Smooth muscle cell (in vitro differentiated cells): Measurements from ENCODE around the gene PRKX. TPM values are rescaled to one million over a fixed set of nuclear protein-coding genes. Genes with fewer than 3 reads are reported as not detected.
"Not testable (repeated sequence)": the region's sequence is repeated elsewhere in the genome, so short reads cannot be mapped to it uniquely, and the experiment has no call there.

Source experiments
- DNase-seq: peaks from one replicate; lab custom pipeline; 2025; ENCODE audit not compliant: unreplicated experiment; lab: John Stamatoyannopoulos, UW
- H2AFZ ChIP-seq: fragments of 200-600 bp; sonication (generic); 2 replicates; pipeline ENCODE4 v1.6.0; 2016; ENCODE audit warnings: antibody characterized with exemption, low read depth, mild to moderate bottlenecking
- H3F3A ChIP-seq: fragments of 200-600 bp; sonication (generic); 2 replicates; pipeline ENCODE4 v1.6.0; 2017; ENCODE audit warnings: antibody characterized with exemption, low read depth
- H3K27ac ChIP-seq: fragments of 200-600 bp; sonication (generic); 2 replicates; pipeline ENCODE4 v1.5.1; 2016; ENCODE audit warnings: low read depth, mild to moderate bottlenecking
- H3K27me3 ChIP-seq: fragments of 200-600 bp; sonication (generic); 2 replicates; pipeline ENCODE4 v1.6.1; 2016; ENCODE audit warnings: low read depth, mild to moderate bottlenecking
- H3K36me3 ChIP-seq: fragments of 200-600 bp; sonication (generic); 2 replicates; pipeline ENCODE4 v1.5.1; 2016; ENCODE audit warnings: low read depth
- H3K4me1 ChIP-seq: fragments of 200-600 bp; sonication (generic); 2 replicates; pipeline ENCODE4 v1.5.1; 2016; ENCODE audit warnings: low read depth
- H3K4me2 ChIP-seq: fragments of 200-600 bp; sonication (generic); 2 replicates; pipeline ENCODE4 v1.6.0; 2016; ENCODE audit warnings: mild to moderate bottlenecking
- H3K4me3 ChIP-seq: fragments of 200-600 bp; sonication (generic); 2 replicates; pipeline ENCODE4 v1.5.1; 2016; ENCODE audit warnings: mild to moderate bottlenecking
- H3K79me2 ChIP-seq: fragments of 200-600 bp; sonication (generic); 2 replicates; pipeline ENCODE4 v1.6.0; 2016; ENCODE audit warnings: low read depth, mild to moderate bottlenecking
- H3K9ac ChIP-seq: fragments of 200-600 bp; sonication (generic); 2 replicates; pipeline ENCODE4 v1.6.0; 2016; ENCODE audit warnings: low read depth
- H3K9me3 ChIP-seq: fragments of 200-600 bp; sonication (generic); replicated peaks from 2 replicates; pipeline ENCODE4 v1.5.1; 2016; ENCODE audit warnings: low read depth
- H4K20me1 ChIP-seq: fragments of 200-600 bp; sonication (generic); 2 replicates; pipeline ENCODE4 v1.6.0; 2016; ENCODE audit warnings: low read depth
- whole genome bisulfite sequencing: methylation state at CpG from one replicate; pipeline ENCODE4 v1.1.7; 2016; ENCODE audit warnings: low lambda C conversion rate; 5-methylcytosine and 5-hydroxymethylcytosine counted together
- polyA plus RNA-seq: library from polyadenylated mRNA; unstranded; fragments of >200 nt; fragmentation: Nextera tagmentation; extraction: Ambion mirVana; gene quantifications from 2 replicates; pipeline ENCODE4 v1.2.1, GENCODE V29; 2016
- total RNA-seq: library from RNA; depleted of rRNA; stranded (reverse); fragments of >200 nt; gene quantifications from 2 replicates; pipeline ENCODE4 v1.2.3, GENCODE V29; 2014
- TF ChIP-seq, protein P1 (sequence below): fragments of 200-600 bp; sonication (generic); IDR thresholded peaks from 2 replicates; pipeline ENCODE4 v1.5.1; 2017; ENCODE audit warnings: borderline replicate concordance, mild to moderate bottlenecking, antibody characterized with exemption; ENCODE audit not compliant: insufficient read depth, poor library complexity, severe bottlenecking

PRKX gene
- total and polyA plus RNA-seq, 2 experiments from 2014 or later = 9.5 to 10.1 TPM

DNA sequence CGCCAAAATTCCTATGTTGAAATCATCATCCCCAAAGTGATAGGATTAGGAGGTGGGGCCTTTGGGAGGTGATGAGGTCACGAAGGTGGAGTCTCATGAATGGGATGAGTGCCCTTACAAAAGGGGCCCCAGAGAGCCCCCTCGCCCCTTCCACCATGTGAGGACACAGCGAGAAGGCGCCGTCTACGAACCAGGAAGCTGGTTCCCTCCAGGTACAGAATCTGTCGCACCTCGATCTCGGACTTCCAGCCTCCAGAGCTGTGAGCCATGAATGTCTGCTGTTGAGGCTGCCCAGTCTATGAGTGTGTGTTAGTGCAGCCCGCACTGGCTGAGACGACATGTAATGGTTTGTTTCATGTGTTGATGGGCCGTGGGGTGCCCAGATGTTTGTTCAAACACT lies 60.3 kb downstream of the PRKX start:
- Histone ChIP-seq H3K27me3 (no peaks in the 10 kb centered on the region), H3K27ac (no peak overlapping the region), H3K9me3 (no peaks in the 10 kb centered on the region), H4K20me1 (no peaks in the 10 kb centered on the region), H3K4me2 (no peak overlapping the region), H3K4me1 (no peaks in the 10 kb centered on the region), H3F3A (no peaks in the 10 kb centered on the region), H2AFZ (no peak overlapping the region), H3K79me2 (no peaks in the 10 kb centered on the region), H3K4me3 (no peak overlapping the region), H3K36me3 (no peaks in the 10 kb centered on the region), H3K9ac (no peak overlapping the region)
- TF ChIP-seq, protein P1, sequence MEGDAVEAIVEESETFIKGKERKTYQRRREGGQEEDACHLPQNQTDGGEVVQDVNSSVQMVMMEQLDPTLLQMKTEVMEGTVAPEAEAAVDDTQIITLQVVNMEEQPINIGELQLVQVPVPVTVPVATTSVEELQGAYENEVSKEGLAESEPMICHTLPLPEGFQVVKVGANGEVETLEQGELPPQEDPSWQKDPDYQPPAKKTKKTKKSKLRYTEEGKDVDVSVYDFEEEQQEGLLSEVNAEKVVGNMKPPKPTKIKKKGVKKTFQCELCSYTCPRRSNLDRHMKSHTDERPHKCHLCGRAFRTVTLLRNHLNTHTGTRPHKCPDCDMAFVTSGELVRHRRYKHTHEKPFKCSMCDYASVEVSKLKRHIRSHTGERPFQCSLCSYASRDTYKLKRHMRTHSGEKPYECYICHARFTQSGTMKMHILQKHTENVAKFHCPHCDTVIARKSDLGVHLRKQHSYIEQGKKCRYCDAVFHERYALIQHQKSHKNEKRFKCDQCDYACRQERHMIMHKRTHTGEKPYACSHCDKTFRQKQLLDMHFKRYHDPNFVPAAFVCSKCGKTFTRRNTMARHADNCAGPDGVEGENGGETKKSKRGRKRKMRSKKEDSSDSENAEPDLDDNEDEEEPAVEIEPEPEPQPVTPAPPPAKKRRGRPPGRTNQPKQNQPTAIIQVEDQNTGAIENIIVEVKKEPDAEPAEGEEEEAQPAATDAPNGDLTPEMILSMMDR = no peak
- WGBS = 93% methylated on average over 13 of the region's 13 CpGs
- no peak for DNase-seq

DNA sequence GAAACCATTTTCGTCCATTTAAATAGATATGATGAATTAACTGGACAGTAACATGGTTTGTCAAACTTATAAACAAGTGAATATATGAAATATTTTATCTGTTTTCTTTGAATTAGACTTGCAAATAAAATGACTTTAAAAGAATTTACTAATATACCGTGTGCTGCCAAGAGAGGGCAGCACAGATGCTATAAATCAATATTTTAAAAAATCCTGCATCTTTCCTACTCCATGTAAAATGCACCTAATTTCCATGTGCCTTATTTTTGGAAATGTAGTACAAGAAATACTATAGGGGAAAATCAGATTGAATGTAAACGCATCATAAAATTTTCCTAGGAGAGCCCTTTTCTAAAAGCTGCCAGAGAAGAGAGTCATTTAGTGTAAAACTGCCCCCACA lies 62.2 kb downstream of the PRKX start:
- DNase-seq = no peak
- Histone ChIP-seq H3K4me2 (no peak overlapping the region), H3F3A (no peaks in the 10 kb centered on the region), H3K36me3 (no peaks in the 10 kb centered on the region), H3K79me2 (no peaks in the 10 kb centered on the region), H3K9me3 (no peaks in the 10 kb centered on the region), H3K4me1 (no peaks in the 10 kb centered on the region), H3K9ac (no peak overlapping the region), H3K4me3 (no peak overlapping the region), H4K20me1 (no peaks in the 10 kb centered on the region), H3K27me3 (no peaks in the 10 kb centered on the region), H3K27ac (no peak overlapping the region), H2AFZ (no peak overlapping the region)
- 49% methylated on average over 3 of the region's 3 CpGs for WGBS
- TF ChIP-seq, protein P1 = peak; percentile 73

DNA sequence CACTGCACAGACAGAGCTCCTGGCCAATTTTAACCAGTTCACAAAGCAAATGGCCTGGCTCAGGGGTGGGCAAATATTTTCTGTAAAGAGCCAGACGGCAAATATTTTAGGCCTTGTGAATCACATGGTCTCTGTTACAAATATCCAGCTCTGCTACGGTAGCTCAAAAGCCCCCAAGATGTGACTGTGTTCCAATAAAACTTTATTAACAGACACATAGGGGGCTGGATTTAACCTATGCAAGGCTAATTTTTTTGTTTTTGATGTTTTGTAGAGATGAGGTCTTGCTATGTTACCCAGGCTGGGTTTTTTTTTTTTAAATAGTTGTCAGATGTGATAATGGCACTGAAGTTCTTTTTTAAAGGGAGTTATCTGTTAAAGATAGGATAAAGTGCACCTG lies 65.4 kb downstream of the PRKX start:
- Histone ChIP-seq H3F3A (no peaks in the 10 kb centered on the region), H3K4me2 (no peak overlapping the region), H3K36me3 (no peaks in the 10 kb centered on the region), H3K27me3 (no peaks in the 10 kb centered on the region), H3K27ac (no peak overlapping the region), H3K4me3 (no peak overlapping the region), H3K9me3 (no peaks in the 10 kb centered on the region), H4K20me1 (no peaks in the 10 kb centered on the region), H2AFZ (no peak overlapping the region), H3K79me2 (no peaks in the 10 kb centered on the region), H3K9ac (no peak overlapping the region), H3K4me1 (no peaks in the 10 kb centered on the region)
- 98% methylated on average over 2 of the region's 2 CpGs for WGBS
- no peak for DNase-seq
- TF ChIP-seq, protein P1 = no peak

DNA sequence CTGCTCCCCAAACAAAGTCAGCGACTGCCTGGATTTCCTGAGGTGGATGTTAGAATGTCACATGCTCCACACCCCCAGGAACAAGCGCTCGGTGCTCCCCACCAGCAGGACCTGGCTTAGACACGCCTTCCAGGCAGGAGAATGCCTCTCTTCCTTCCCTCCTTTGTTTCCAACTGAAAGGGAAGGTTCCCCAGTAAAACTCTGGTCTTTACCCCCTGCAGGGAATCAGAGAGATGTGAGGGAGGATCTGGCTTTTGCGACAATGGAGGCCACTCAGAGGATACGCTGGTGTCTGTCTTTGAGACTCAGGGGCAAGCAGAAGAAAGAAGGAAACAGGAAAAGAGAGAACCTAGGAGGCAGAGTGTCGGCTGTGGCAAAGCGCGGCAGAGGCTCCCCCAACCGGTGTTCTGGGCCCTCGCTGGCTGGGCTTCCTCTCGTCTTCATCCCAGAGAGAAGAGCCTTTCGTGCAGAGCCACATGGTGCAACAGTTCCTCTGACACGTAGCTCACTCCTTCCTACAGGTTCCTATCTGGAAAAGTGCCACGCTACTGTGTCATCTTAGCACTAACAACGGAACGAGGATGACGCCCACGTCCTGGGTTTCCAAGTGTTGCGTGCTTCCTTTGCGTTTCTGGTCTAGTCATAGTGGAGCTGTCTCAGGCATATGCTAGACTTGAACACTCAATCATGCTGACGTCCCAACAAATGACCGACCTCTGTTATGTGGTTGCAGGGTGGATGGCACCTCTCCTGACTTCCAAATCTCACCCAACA lies 73.4 kb downstream of the PRKX start:
- H3K27ac ChIP-seq, DNase-seq, H3K4me1 ChIP-seq, H2AFZ ChIP-seq, H4K20me1 ChIP-seq, H3K9ac ChIP-seq, H3K27me3 ChIP-seq, H3K79me2 ChIP-seq, H3K4me2 ChIP-seq, H3F3A ChIP-seq, H3K9me3 ChIP-seq, H3K36me3 ChIP-seq, H3K4me3 ChIP-seq: not testable (repeated sequence)
- WGBS = 65% methylated on average over 23 of the region's 23 CpGs
